GM19395 (cell line): ENCODE measurements around the gene TMEM126A.
"Not testable (repeated sequence)": the region's sequence is repeated elsewhere in the genome, so short reads cannot be mapped to it uniquely, and the experiment has no call there.

Experiments used
- ATAC-seq: cut with Tn5 transposase; IDR thresholded peaks from one replicate; pipeline ENCODE4 v1.9.1; 2021; ENCODE audit warnings: mild to moderate bottlenecking, moderate library complexity; ENCODE audit not compliant: unreplicated experiment

Gene TMEM126A

DNA sequence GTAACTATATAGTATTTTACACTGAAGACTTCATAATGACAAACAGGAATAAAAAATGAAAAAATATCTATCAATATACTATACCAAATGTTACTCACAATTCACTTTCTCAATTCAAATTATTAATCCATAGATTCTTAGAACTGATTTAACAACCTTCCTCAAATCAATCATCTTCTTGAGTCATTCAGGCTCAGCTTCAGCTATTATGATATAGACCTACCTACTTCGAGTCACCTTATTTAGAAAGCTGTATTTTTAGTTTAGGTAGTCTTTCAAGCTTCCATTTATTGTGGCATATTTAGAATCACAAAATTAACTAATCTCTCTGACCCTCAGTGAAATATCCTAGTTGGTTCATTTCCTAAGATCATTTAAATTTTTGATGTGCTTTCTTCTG, 9.0 kb downstream of the TMEM126A start:
- ATAC-seq: no peak

DNA sequence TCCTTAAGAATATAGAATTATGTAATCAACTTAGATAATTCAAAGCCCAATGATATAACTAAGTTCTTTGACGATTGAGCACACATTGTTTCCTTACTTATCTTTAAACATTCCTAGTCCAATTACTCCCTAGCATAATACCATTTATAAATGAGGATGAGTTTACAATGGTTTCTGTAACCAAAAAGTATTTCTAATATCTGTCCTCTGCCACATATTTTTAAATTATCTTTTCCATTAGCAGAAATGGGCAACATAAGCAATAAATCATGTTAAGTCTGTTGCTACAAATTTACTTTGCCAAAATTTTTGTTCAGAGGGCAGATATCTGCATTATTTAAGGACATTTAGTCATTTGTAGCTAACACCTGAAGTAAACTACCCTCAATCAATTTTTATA, 10.4 kb downstream of the TMEM126A start:
- ATAC-seq: no peak

DNA sequence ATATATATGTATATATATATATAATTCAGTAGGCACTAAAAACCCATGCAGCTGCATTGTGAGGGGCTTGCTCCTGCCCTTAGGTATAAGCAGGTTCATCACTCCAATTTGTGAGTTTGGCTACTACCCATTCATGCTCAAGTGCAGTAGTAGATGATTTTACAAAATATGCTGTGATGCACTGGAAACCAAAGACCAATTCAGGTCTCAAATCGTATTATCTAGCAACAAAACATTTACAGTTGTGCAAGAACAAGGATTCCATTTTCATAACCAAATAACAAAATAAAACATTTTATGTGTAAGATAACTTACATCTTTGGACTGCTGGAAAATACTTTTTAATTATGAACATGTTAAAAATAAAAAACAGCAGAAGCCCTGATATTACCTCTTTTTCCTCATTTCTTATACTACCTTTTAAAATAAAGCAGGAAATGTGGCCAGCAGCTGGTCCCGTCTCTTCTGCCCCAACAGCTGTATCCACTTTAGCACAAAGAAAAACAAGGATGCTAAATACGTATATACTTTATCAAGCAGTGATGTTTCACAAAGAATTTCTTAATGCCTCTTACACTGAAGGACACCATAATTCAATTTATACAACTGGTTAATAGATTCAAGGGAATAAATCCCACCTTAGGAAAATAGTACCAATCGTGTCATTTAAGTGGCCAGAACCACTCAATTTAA, 14.4 kb downstream of the TMEM126A start:
- no peak for ATAC-seq

DNA sequence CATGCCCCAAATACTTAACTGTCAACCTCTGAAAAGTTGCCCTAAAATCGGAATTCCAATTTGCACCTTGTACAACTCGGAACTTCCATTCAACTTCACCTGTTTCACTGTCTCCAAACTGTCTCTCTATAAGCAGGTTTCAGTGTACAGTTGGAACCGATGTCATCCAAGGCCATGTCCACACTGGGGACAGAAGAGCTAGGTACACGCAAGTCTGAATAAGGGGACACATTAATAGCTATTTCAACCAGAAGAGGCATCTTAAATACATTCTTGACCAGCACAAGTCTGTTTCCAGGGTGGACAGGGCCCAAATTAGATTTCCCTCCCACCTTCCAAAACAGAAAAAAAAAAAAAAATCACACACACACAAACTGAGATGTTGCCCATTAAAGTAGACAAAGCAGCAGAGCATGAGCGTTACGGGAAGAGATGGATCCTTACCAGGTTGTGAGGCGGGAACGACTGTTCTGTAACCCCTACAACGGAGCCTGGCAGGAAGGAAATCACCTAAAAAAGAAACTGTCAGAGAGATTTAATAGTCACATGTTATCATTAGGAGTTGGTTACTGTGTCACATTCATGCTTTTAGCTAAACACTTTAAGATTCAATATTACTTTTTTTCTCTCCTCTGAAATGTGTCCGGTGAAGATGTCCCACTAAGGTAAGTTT, 15.4 kb downstream of the TMEM126A start:
- ATAC-seq: no peak

DNA sequence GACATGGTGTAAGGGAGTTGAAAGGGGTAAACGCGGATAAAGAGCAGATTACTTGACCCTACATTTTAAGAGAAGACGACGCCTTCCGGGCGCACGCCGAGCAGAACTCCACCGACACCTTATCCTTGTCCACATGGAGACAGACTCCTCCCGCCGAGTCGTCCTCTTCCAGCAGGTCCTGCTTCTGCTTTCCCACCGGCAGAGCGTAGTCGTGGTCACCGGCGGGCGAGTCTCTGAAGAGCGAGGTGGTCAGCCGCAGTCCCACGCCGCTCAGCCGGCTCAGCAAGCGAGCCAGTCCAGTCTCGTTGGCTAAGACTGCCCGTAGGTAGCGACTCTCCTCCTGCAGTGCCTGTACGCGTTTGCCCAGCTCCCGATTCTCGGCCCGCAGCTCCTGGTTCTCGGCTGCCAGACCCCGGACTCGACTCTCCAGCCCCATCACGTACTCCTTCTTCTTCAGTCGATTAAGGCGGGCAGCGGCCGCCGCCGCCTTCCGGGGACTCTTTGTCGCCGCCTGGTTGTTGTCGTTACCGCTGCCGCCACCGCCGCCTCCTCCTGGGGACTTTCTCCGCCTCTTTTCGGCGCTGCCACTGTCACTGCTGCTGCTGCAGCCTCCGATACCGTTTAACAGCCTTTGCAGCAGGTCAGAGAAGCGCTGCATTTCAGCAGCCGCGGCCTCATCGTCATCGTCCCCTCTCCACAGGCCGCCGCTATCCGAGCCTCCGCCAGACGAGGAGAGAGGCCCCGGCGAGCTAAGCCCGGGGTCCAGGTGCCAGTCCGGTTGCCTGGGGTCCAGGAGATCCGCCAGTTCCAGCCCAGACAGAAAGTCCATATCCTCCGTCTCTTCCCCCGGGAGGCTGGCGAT, 16.2 kb downstream of the TMEM126A start:
- ATAC-seq: peak; percentile 72

DNA sequence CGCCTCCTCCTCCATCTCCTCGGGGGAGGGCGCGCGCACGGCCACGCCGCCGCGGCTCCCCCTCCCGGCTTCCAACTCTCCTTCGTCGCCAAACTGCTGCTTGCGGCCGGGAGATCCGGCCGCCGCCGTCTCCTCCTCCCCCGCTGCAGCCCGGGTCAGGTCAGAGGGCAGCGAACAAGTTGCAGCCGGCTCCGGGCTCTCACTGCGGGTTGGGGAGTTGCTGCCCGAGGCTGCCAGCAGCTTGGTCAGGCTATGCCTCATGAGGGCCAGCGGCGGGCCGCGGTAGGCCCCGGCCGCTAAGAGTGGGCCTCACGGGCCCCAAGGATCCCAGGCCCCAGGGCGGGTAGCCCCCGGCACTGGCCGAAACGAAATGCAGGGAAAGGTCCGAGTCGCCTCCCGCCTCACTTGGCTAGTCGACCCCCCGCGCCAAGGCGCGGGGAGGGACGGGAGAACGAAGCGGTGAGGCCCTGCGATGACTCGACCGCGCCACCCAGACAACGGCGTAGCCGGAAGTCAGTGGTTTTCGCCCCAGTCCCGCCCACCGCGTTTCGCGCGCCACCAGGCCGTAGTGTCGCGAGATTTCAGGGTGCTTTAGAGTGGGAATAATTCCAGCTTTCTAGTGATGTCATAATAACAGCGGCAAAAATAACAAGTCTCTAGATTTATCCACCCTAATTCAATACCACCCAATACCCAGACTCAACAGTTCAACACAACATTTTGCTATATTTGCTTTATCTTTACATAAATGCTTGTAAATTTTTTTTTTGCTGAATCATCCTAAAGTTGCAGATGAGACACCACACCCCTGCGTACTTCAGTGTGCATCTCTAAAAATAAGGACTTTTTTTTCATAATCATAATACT, 17.1 kb downstream of the TMEM126A start, which contains the start of gene CREBZF:
Gene CREBZF, minus strand, starts transcription at position 515 of the 867 bp plus-strand sequence. Its CDS starts 254 bp downstream, at position 261.
- peak; percentile 91 for ATAC-seq

DNA sequence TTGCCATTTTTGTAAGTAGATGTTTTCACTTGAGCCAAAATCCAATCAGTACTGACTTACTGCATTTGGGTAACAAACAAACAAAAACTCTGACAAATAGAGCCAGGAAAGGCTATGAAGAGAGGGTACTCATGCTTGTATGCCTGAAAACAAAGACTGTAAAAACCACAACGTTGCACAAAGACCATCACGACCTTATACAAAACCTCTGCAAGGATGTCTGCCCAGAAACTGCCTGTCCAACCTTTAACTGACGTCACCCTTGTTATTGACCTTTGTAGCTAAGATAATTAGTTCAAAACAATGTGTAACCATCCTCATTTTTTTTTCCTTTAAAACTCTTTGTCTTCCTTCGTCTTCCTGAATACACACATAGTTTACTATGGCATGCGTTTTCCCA, 18.0 kb downstream of the TMEM126A start:
- ATAC-seq: no peak

DNA sequence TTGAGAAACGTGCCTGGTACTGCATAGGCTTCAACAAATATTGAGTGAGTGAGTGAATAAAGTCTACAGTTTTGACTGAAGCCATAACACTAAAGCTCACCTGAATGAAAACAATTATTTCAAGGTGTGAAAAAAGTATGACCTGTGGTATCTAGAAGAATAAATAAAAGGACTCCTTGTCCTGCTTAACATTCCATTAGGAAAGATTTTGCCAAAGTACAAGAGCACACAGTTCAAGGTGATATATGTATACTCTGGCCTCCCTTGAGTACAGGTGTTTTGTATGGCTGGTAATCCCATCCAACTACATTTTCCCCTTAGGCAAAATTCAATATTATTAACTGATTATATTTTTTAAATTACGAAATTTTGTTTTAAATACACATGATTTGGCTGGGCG, 18.9 kb downstream of the TMEM126A start:
- ATAC-seq: no peak

DNA sequence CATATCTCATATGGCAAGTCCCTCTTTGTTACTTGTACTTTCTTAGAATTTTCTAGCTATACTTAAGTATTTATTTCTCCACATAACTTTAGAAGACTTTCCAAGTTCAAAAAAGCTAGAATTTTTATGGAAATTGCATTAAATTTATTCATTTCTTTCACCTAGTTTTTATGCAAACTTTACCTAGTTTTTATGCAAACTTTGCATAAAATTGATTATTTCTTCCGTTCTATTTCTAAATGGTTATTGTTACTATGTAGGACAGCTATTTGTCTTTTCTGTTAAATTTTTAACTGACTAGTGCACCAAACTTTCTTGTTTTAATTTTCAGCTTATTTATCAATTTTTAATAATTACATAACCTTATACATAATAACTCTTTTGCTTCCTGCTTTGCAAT, 20.4 kb downstream of the TMEM126A start:
- ATAC-seq: no peak

DNA sequence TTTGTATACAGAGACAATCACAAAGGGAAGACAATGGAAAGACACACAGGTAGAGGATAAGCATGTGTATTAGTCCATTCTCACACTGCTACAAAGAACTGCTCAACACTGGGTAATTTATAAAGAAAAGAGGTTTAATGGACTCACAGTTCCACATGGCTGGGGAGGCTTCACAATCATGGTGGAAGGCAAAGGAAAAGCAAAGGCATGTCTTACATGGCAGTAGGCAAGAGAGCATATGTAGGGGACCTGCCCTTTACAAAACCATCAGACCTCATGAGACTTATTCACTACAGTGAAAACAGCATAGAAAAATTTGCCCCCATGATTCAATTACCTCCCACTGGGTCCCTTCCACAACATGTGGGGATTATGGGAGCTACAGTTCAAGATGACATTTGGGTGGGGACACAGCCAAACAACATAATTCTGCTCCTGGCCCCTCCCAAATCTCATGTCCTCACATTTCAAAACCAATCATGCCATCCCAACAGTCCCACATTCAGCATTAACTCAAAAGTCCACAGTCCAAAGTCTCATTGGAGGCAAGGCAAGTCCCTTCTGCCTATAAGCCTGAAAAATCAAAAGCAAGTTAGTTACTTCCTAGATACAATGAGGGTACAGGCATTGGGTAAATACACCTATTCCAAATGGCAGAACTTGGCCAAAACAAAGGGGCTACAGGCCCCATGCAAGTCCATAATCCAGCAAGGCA, 23.3 kb downstream of the TMEM126A start:
- not testable (repeated sequence) for ATAC-seq

DNA sequence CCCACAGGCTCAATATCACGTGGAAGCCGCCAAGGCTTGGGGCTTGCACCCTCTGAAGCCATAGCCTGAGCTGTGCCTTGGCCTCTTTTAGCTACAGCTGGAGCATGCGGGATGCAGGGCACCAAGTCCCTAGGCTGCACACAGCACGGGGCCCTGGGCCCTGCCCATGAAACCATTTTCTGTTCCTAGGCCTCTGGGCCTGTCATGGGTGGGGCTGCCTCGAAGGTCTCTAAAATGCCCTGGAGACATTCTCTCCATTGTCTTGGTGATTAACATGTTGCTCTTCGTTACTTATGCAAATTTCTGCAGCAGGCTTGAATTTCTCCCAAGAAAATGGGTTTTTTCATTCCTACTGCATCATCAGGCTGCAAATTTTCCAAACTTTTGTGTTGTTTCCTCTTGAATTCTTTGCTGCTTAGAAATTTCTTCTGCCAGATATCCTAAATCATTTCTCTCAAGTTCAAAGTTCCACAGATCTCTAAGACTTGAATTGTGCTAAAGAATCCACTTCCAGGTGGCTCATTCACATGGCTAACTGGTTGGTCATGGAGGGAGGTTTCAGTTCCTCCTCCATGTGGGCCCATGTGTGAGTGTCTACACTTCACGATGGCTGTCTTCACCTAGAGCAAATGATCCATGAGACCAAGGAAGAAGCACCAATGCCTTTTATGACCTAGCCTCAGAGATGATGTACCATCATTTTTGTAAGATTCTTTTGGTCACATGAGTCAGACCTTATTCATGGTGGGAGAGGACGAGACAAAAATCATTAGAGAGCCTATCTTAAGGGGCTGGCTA, 24.5 kb downstream of the TMEM126A start:
- ATAC-seq: no peak

DNA sequence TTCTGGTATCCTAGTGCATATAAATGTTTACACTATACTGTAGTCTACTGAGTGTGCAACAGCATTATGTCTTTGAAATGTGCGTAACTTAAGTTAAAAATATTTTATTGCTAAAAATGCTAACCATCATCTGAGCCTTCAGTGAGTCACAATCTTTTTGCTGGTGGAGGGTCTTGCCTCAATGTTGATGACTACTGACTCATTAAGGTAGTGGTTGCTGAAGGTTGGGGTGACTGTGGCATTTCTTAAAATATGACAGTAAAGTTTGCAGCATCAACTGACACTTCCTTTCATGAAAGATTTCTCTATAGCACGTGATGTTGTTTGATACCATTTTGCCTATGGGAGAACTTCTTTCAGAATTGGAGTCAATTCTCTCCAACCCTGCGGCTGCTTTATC, 25.6 kb downstream of the TMEM126A start:
- ATAC-seq: no peak

DNA sequence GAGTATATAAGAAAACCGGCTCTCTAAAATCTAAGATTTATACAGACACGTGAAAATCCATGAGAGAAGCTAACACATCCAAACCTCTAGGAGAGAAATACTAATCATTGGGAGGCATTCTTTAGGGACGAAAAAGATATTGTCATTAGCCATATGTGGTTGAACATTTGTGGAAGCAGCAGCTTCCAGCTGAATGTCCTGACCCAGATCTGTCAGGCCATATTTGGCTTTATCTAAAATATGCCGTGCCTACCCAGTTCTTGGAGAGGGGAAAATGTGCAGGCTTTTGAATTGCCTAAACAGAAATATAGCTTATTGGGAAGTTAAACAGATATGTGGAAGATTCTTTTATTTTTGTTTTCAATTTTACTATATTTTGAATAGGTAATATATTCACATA, 31.8 kb downstream of the TMEM126A start:
- ATAC-seq: no peak

DNA sequence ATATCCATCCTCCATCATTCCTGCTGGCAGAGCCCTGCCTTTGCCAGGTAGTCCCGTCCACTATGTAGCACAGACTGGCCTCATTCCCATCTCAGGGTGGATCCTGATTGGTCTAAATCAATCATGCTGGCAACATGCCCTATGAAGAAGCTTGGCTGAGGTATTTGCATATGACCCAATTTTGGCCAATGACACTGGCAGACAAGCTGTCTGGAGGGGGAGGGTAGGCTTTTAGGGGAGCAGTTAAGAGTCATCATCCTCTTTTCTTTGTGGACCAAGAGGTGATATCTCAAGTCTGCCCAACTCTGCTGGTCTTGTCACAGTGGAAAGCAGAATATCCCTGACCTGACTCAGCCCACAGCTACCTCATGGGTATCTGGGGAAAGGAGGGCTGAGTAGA, 33.1 kb downstream of the TMEM126A start:
- no peak for ATAC-seq

DNA sequence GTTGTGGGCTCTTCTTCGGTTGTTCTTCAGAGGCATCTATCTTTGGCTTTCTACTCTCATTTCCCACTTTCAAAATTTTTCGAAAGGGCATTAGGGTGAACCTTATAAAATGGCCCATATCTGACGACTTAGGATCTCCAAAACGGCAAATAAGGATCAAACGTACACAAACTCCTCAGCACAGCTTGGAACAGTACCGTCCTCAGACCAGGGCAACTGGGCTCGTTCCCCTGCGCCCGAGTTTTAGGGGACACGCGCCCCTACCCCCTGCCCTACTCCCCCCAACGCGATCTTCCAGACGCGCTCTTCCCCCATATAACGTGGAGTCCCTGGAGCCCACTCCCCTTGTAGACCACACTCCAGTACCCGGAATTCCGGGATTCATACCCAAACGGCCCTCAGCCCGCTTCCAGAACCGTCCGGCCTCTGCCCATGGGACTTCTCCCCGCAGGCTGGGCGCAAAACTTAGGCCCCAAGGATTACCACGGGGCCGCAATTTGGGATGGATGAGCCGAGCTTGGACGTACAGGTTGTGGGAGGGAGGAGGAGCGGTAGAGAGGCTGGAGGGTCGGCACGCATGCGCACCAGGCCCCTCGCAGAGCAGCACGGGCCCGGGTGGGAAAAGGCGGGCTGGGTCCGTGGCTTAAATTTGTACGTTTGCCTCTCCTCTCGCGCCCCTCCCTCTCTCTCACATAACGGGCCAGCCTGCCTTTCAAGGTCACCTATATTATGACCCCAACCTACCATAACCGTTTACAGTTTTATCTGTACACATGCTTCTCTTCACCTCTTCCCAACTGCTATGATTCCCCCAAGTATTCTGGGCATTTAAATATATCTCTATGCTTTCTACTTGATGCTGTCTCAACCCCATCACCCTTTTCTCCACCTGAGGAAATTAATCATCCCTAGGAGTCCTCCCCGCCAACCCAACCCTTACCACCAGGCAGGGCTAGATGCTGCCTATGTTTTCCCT, 34.9 kb downstream of the TMEM126A start:
- ATAC-seq: peak; percentile 80

DNA sequence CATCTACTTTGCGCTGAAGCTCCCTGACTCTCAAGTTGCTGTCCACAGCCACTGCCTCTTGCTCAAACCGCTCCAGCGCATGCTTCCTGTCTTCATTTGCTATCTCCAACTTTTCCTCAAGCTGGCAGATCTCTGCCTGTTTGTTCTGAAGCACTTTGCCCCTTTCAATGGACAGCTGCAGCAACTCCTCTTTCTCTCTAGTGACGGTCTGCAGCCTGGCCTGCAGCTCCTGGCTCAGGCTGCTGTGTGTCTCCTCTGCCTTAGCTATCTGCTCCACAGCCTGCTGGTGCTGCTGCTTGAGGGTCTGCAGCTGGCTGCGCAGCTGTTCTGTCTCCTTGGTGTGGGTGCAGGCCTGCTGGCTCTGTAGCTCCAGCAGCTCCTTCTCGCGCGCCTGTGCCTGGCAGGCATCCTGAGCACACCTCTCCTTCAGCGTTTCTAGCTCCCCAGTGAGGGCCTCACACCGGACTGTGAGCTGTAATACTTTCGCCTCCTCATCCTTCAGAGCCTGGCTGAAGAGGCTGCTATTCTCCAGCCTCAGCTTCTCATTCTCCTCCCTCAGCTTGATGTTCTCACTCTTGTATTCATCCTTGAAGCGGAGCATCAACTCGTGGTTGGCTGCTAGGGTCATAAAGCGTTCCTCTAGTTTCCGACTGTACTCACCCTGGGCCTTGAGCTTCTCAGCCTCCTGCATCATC, 37.5 kb downstream of the TMEM126A start:
- no peak for ATAC-seq

DNA sequence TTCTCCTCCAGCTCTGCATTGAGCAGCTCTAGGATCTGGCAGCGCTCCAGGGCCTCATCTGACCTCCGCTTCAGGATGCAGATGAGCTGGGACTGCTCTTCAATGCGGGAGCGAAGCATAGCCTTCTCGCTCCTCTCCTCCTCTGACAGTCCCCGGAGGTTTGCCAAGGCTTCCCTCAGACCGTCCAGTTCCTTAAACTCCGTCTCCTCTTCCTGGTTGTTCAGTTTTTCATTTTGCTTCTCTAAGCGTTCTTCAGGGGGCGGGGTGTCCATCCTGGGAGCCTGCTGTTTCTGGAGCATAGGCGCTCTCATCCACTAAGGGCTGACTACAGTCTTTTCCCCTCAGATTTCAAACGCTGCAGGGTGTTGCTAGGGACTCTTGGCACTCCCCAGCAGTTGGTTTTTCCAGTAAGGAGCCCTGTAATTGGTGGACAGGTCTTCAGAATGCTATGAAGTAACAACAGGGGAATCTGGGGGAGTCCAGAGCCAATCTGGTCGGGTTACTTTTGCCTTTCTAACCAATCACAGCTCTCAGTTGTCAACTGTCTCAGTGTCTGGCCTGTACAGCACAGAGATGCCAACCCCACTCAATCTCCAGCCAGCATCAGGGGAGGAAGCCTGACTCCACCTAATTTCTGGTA, 38.2 kb downstream of the TMEM126A start, which contains the start of gene CCDC89:
Gene CCDC89, minus strand, starts transcription at position 376 of the 640 bp plus-strand sequence. Its CDS starts 65 bp downstream, at position 311.
- ATAC-seq: no peak
